NCI-H82 (cell line): ENCODE measurements around the gene THAP10.
A peak's percentile ranks its signal among the peaks of the same experiment; 100 is the strongest.
"Not testable (repeated sequence)": the region's sequence is repeated elsewhere in the genome, so short reads cannot be mapped to it uniquely, and the experiment has no call there.

ENCODE experiments used
- DNase-seq: peaks from one replicate; lab custom pipeline; 2025; lab: John Stamatoyannopoulos, UW

THAP10 gene

DNA sequence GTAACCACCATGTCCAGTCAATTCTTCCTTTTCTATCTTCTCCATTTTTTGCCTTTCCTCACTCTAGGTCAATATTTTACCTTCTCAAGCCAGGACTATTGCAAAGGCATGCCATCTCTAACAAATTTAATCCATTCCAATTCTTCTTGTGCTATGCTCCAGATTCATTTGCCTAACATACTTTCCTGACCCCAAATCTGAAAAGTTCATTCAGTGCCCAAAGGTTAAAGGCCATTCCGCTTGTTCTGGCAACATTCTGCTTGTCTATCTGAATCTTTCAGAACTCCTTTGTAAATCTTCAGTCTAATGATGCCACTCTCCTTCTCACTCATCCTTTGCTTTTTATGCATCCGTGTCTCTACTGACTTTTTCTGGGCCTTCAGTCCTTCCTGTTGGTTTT is 15.6 kb downstream of the THAP10 start:
- DNase-seq: no peak

- DNase-seq: no peak
Measured at GRCh38 chr15:70876011-70876410, 16.2 kb downstream of the THAP10 start.

- no peak for DNase-seq
Measured at GRCh38 chr15:70875001-70875782, 17.0 kb downstream of the THAP10 start.

DNA sequence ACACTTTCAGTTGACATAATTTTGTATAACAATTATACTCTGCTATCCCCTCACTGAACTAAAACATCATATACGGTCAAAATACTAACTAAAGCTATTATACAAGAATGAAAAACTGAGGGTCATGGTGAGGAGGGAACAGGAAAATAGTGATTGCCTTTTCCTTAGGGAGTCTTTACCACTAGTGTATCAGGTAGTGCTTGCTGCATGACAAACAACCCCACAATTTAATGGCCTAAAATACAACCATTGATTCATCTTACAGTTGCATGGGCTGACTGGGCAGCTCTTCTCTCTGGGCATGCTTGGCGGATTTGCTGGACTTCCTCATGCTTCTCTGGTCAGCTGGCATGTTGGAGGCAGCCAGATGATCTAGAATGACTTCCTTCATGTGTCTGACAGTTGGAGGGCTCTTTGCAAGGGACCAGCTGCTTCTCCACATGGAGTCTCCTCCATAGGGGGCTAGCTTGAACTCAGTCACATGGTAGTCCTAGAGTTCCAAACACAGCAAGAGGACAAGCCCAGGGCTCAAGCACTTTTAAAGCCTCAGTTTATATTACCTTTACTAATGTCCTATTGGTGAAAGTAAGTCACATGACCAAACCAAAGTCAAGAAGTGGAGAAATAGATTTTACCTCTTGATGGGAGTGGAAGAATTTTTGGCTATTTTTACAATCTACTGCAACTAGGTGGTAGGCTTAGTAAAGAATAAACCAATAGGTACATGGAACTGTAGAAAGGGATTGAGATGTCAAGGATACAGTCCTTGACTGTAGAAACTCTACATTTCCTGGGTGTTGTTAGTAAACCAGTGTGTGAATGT is 18.8 kb downstream of the THAP10 start:
- DNase-seq: no peak

GRCh38 chr15:70871490-70871889 is 20.7 kb downstream of the THAP10 start:
- DNase-seq: not testable (repeated sequence)

DNA sequence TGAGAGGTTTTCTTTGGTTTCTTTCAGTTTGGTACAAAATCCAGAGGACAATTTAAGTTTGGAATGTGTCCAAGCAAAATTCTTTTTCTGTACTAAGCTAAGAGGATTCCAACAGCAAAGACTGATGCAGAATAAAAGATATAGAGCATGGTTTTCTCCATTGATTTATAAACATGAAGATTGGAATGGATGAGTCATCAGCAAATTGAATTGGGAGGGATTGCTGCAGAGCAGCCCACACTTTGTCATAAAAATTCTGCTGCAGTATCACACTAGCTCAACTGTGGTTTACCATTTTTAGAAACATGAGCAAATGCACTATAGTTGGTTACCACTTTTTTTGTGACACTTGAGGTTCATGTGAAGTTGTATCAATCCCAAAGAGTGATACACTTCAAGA is 22.2 kb downstream of the THAP10 start:
- DNase-seq: no peak

- peak; percentile 35 for DNase-seq
Measured at GRCh38 chr15:70869346-70869745, 22.9 kb downstream of the THAP10 start.

DNA sequence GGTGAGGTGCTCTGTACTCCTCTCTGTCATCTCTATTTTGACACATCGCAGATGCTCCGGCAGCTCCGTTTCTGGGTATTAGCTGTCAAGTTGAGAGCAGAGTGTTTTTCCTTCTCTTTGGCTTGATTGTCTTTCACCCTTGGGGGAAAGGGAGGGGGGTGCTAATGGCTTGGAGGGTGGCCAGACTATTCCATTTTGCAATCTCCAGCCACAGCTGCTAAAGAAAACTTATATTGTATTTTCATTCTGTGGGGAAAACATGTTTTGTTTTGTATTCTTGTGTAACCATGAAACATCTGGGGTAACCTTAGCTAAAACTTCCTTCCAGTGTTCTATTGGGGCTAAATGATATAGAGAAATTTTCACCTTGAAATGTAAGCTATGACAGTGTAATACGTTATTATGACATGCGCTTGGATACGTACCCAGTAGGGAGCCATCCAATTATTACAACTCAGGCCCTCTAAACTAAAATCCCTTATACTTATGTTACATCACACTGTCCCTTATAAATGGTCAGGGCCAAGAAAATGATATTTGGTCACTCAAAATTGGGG is 24.2 kb downstream of the THAP10 start:
- DNase-seq: no peak

GRCh38 chr15:70866982-70867641 is 25.1 kb downstream of the THAP10 start:
- no peak for DNase-seq

DNA sequence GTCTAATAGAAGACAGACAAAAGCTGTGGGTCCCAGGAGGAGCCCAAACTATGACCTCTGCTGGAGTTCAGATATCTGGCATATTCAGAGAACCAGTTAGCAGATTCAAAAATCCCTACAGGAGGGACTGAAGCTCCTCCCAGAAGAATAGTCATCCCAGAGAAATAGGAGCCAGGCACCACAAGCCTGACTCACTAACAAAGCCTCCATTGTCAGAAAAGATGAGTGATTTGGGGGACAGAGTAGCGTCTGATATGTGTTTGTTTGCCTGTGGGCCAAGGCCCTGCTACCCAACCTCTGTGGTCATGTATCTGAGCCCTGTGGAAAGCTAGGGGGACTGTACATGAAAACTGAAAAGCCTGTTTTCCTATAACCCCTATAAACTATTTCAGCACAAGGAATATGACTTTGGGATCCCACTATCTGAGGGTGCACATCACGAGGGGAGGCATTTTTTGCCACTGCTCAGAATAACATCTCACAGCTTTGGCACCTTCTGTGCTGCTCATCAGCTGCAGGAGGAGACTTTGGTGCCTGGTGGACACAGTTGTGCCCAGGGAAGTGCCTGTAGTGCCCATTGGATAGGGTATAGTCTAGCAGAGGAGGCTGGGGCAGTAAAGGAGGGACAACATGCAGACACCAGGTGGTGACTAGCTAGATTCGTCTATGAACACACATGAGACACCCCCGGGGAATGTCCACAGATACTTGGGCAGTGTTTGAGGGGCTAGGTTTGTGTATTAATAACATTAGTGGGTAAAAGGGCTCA is 28.6 kb downstream of the THAP10 start:
- no peak for DNase-seq

- DNase-seq: no peak
Measured at GRCh38 chr15:70859998-70860397, 32.2 kb downstream of the THAP10 start.

- no peak for DNase-seq
Measured at GRCh38 chr15:70859322-70859908, 32.8 kb downstream of the THAP10 start.

DNA sequence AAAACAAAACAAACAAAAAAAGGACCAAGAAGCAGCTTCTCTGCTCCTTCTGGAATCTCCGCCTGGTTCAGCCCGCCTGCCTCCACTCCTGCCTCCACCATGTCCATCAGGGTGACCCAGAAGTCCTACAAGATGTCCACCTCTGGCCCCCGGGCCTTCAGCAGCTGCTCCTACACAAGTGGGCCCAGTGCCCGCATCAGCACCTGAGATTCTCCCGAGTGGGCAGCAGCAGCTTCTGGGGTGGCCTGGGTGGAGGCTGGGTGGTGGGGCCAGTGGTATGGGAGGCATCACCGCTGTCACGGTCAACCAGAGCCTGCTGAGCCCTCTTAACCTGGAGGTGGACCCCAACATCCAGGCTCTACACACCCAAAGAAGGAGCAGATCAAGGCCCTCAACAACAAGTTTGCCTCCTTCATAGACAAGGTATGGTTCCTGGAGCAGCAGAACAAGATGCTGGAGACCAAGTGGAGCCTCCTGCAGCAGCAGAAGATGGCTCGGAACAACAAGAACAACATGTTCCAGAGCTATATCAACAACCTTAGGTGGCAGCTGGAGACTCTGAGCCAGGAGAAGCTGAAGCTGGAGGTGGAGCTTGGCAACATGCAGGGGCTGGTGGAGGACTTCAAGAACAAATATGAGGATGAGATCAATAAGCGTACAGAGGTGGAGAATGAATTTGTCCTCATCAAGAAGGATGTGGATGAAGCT is 33.5 kb downstream of the THAP10 start:
- not testable (repeated sequence) for DNase-seq

DNA sequence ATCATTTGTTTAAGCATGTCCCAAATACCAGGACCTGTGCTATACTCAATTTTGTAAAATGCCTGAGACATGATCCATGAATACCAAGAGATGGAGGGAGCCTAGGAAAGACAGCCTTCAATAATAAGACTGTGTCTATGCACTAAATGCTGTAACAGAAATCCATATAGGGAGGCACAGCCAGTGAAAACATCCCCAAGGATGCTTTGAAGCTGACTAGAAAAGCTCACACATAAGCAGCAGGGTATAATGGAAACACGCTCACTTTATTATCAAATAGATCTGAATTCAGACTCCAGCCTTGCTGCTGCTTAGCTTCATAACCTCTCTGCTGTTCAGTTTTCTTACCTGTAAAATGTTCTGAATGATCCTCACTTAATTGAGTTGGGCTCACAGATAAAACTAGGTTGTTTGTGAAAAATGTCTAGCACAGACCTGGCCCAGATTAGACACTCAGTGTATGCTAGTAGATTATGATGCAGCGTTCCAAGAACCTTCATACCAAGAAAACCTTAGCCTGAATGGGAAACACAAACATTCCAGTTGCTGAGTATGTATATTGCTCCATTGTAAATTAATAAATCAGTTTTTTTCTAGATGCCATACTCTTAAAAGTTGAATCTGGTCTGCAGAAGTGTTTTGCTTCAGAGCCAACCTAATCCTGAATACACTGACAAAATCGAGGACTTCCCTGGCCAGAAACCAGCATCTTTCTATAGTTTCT is 34.5 kb downstream of the THAP10 start:
- DNase-seq: no peak

DNA sequence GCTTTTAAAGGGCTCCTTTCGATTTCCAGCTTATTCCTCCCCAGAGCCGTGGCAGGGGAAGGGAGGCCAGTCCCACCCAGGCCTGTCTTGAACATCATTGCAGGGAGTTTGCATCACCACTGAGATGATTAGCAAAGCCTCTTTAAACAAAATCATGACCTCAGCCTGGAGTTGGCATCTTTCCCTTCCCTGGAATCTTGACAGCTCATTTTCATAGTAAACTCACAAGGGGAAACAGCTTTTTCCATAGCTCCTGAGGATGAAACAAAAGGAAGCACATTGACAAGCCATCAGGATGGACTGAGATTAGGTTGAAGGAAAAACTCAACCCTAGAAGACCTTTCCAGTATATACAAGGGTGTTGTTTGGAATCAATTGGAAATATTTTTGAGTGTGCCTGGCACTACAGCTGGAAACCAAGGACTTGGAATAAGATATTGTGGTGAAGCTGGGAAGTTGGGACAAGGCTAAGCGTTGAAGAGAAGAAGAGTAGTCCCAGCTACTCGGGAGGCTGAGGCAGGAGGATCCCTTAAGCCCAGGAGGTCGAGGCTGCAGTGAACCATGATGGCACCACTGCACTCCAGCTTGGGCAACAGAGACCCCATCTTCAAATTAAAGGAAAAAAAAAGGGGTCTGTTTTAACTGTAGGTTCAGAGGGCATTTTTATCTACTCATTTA is 35.2 kb downstream of the THAP10 start:
- no peak for DNase-seq

- no peak for DNase-seq
Measured at GRCh38 chr15:70856177-70856883, 35.9 kb downstream of the THAP10 start.

- peak; percentile 4 for DNase-seq
Measured at GRCh38 chr15:70855764-70856163, 36.5 kb downstream of the THAP10 start.

DNA sequence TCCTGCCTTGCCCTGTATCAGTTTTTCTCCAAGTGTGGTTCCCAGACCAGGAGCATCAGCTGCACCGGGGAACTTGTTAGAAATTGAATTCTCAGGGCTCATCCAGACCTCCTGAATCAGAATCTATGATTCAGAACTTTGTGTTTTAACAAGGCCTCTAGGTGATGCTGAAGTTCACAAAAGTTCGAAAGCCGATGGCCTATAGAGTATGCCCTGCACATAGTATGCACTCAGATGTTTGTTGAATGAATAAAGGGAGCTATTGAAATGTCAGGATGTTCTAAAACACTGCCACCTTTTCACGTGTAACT is 37.6 kb downstream of the THAP10 start:
- no peak for DNase-seq
